Activated CD4-positive, alpha-beta T cell treated with anti-CD3 and anti-CD28 coated beads, Interleukin-2, amount 50 U/mL, for 24 hours (primary cell): ENCODE data around the gene SCN1B.
"Not testable (repeated sequence)": the region's sequence is repeated elsewhere in the genome, so short reads cannot be mapped to it uniquely, and the experiment has no call there.

Source experiments
- DNase-seq, 2 donors: peaks; one replicate each; pipeline ENCODE4 v3.0.0-alpha.2; 2020; ENCODE audit warnings: low read depth in 1 of 2, low spot score in 1 of 2

SCN1B gene

GRCh38 chr19:35015954-35016351 lies 14.3 kb upstream of the SCN1B start:
- DNase-seq = no peak

GRCh38 chr19:35017507-35017906 lies 12.8 kb upstream of the SCN1B start:
- no peak for DNase-seq

GRCh38 chr19:35018379-35018778 lies 11.9 kb upstream of the SCN1B start:
- no peak for DNase-seq

DNA sequence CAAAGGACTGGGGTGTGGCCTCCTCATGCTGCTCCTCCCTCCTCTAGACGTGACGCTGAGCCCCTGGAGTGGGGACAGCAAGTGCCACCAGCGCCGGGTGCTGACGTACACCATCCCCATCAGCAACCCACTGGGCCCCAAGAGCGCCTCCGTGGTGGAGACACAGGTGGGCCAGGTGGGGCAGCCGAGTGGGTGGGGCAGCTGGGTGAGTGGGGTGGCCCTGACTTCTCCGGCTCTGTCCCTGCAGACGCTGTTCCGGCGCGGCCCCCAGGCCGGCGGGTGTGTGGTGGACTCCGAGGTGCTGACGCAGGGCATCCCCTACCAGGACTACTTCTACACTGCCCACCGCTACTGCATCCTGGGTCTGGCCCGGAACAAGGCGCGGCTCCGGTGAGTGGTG lies 11.1 kb upstream of the SCN1B start:
- DNase-seq = no peak

DNA sequence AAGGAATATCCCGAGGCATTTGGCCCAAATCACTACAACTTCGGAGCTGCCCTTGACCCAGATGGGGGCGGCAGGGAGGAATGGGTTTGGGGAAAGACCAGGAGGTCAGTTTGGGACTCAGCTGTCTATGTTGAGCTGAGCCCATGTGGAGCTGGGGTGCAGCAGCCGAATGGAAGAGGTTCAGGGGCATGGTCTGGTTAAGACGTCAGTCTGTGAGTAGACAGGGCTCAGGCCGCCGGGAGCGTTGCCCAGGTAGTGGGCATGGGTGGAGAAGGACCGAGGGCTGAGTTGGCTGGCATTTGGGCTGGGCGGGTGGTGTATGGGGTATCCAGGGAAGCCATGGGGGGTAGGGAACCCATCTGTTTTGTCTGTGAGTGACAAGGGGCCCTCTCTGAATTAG lies 9.3 kb upstream of the SCN1B start:
- DNase-seq = no peak

- DNase-seq = no peak
These were observed 8.7 kb upstream of the SCN1B start for GRCh38 chr19:35021596-35021995.

- DNase-seq = no peak
These were observed 7.8 kb upstream of the SCN1B start for GRCh38 chr19:35022460-35022859.

- no peak for DNase-seq
These were observed 6.8 kb upstream of the SCN1B start for GRCh38 chr19:35023428-35023827.

GRCh38 chr19:35024095-35024494 lies 6.2 kb upstream of the SCN1B start:
- DNase-seq = no peak

DNA sequence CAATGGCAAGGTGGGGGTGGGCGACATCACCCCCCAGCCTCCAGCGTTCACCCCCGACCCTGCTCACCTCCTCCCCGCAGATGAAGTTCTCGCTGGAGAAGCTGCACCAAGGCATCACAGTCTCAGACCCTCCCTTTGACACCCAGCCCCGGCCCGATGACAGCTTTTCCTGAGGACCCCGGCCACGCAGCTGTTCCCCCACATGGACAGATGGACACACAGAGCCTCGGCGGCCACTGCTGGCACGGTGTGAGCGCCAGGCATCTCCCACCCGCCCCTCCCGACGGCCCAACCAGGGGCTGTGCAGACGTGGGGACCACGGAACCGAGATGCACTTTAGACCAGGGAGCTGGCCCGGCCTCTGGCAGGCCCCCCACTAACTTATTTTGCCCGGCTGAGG lies 4.3 kb upstream of the SCN1B start:
- no peak for DNase-seq

GRCh38 chr19:35026418-35026817 lies 3.9 kb upstream of the SCN1B start:
- no peak for DNase-seq

DNA sequence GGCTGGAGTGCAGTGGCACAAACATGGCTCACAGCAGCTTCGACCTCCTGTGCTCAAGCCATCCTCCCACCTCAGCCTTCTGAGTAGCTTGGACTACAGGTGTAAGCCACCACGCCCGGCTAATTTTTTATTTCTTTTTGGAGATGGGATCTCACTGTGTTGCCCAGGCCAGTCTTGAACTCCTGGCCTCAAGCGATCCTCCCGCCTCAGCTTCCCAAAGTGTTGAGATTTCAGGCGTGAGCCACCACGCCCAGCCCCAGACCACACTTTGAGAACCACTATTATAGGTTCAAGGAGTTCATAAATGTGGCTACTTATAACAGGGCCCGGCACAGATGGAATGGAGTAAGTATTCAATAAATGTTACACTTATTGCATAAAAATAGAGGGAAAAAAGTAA lies 3.3 kb upstream of the SCN1B start:
- no peak for DNase-seq

DNA sequence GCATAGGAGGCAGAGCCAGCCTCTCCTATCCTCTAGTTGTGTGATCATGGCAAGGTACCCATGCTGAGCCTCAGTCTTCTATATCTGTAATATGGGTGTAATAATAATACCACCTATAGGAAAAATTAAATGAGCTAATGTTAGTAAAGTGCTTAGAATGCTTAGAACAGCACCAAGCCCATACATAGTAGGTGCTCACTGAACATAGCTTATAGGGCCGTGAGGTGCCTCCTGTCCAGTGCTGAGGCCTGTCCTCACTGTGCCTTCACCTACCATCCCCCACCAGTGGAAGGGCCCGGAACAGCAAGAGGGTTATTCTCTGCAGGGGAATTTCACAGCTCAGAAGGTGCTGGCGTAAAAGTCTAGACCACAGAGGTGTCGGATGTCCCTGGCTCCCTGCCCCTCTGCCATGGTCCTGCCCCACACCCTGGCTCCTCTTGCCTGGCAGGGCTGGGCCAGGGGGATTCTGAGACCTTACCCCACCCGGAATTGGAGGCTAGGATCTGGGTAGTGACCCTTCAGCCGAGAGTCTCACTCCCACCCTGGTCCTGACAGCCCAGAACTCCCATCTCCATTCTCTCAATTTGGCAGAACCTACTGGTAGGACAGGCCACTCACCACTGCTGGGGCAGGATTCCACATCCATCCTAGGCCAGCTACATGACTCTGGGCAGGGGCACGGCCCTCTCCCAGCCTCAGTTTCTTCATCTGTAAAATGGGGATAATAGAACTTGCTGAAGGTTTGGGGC lies 2.2 kb upstream of the SCN1B start:
- DNase-seq = no peak

DNA sequence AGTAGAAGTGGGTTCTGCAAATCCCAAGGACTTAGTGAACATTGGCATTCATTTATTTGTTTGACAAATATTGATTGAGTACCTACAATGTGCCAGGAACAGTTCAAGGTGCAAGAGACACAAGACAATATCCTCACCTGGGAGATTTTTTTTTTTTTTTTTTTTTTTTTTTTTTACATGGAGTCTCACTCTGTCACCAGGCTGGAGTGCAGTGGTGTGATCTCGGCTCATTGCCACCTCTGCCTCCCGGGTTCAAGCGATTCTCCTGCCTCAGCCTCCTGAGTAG lies 1.7 kb upstream of the SCN1B start:
- DNase-seq = not testable (repeated sequence)

GRCh38 chr19:35029275-35029736 lies 964 bp upstream of the SCN1B start:
- DNase-seq = not testable (repeated sequence)

- no peak for DNase-seq
These were observed 473 bp upstream of the SCN1B start for GRCh38 chr19:35029737-35030256.

- no peak for DNase-seq
These were observed 1.0 kb downstream of the SCN1B start for GRCh38 chr19:35031072-35031881.

GRCh38 chr19:35032356-35032865 lies 2.1 kb downstream of the SCN1B start:
- no peak for DNase-seq

GRCh38 chr19:35033067-35034004 lies 3.1 kb downstream of the SCN1B start:
- no peak for DNase-seq

DNA sequence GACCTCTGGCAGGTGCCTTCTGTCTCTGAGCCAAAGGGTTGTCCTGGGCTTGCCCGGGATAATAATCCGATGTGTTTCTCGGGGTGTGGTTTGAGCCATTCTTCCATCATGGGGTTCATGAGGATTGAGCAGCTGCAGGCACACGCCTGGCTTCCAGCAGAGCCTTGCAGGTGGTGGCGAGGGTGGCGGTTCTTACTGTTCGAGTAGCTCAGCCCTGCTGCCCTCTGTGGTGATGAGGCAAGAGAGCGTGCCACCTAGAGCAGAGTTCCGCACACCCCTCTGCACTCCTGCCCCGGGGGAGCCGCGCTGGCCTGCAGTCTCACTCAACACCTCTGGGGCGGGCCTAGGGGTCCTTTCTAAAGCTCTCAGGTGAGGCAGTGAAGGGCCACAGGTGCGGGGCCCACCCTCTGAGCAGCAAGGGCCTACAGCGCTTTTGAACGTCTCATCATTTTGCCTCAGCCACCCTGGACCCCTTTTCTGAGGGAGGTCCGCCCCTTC lies 3.8 kb downstream of the SCN1B start:
- DNase-seq = no peak
